GM20000 (cell line): ENCODE measurements around the gene CELF2.

Source experiments
- DNase-seq: peaks from one replicate; pipeline ENCODE4 v3.0.0; 2012; ENCODE audit warnings: low spot score
- CTCF ChIP-seq: IDR thresholded peaks from 2 replicates; pipeline ENCODE4 v1.5.1; 2012; ENCODE audit warnings: mild to moderate bottlenecking, control low read depth; ENCODE audit errors: extremely low read depth, missing control alignments

Gene CELF2

GRCh38 chr10:11110539-11110938 is 92.9 kb downstream of the CELF2 start:
- DNase-seq = no peak
- TF ChIP-seq CTCF = no peak

DNA sequence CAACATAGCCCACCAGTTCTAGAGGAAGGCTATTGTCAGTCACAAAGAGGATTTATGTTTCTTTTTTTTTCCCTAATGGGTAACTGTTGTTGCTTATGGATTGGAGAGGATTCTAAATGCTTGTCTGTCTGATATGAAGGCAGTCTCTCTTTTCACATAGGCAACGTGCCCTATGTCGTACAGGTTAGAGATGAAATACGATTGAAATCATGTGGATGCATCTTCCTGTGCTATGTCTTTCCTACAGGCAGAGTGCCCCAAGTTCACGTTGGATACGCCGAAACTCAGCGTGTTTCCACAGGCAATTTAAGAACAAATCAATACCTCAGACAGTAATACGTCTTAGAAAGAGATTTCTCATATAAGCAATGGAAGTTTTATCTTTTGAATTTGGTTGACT is 93.8 kb downstream of the CELF2 start:
- TF ChIP-seq CTCF = no peak
- DNase-seq = no peak

GRCh38 chr10:11112718-11113117 is 95.0 kb downstream of the CELF2 start:
- TF ChIP-seq CTCF = no peak
- DNase-seq = no peak

DNA sequence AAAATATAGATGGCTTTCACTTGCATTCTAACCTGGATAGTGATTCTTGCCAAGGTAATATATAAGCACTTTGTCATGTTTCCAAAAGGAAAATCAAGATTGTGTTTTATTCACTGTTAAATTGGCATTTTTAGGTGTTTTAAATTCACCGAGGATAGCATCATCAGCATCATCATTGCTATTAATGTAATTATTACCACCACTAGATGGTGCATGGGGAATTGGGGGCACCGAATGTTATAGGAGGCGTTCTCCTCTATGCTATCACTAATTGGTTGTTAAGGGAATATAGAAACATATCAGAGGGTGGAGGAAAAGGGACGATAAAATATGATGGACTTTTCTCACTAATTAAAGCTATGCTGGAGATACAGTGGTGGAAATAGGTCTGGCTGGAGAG is 95.5 kb downstream of the CELF2 start:
- DNase-seq = peak; percentile 49

GRCh38 chr10:11114269-11114668 is 96.6 kb downstream of the CELF2 start:
- DNase-seq = no peak
- TF ChIP-seq CTCF = no peak

More for the DNA sequence above, 95.5 kb downstream of the CELF2 start:
- peak; percentile 32 for TF ChIP-seq CTCF

DNA sequence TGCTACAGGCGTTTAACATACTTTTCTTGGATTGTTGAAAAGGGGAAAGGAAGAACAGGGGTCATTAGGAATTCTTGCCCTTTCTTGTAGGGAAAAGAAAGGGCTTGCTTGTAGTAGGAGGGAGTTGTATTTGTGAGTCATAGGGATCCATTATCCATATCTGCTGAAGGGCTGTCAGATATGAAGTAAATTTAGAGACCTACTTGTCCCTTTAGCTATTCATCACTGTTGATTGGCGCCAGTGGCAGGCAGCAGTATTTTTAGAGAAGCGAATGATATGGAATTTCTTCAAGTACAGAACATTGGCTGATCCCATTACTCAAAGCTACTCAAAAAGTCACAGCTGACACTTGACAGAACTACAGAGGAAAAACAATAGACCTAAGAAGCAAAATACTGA is 97.7 kb downstream of the CELF2 start:
- DNase-seq = no peak
- TF ChIP-seq CTCF = no peak

- DNase-seq = no peak
- no peak for TF ChIP-seq CTCF
Measured at GRCh38 chr10:11116361-11116760, 98.7 kb downstream of the CELF2 start.
